Gastrocnemius medialis (tissue), 4 donors: ENCODE measurements around the gene SLC25A21. TPM values are rescaled to one million over a fixed set of nuclear protein-coding genes. Genes with fewer than 3 reads are reported as not detected.

Source experiments
- ATAC-seq, 2 donors: fragments of 150-250 bp; one replicate each; pipeline ENCODE4 v1.9.1; 2016
- DNase-seq, 2 donors: peaks; one replicate each; pipeline ENCODE4 v3.0.0-alpha.2; 2019
- H3K27ac ChIP-seq, 4 donors: fragments of 200-600 bp; sonication (generic); 1 replicate in 1 of 4; 2 replicates in 3 of 4; pipeline ENCODE4 v1.5.1; 2016 to 2018; ENCODE audit warnings: mild to moderate bottlenecking in 2 of 4, moderate library complexity in 1 of 4
- H3K27me3 ChIP-seq, 3 donors: fragments of 200-600 bp; sonication (generic) in 2 of 3; 1 replicate in 1 of 3; 2 replicates in 2 of 3; pipeline versions ENCODE4 v1.5.1 to v1.6.0; 2016 to 2019; ENCODE audit warnings: mild to moderate bottlenecking in 1 of 3, moderate library complexity in 1 of 3
- H3K36me3 ChIP-seq, 2 donors: fragments of 200-600 bp; sonication (generic) in 1 of 2; one replicate each; pipeline ENCODE4 v1.5.1; 2017 to 2018
- H3K4me1 ChIP-seq, 2 donors: fragments of 200-600 bp; sonication (generic) in 1 of 2; one replicate each; pipeline ENCODE4 v1.5.1; 2016 to 2017; ENCODE audit warnings: mild to moderate bottlenecking in 2 of 2
- H3K4me3 ChIP-seq, 4 donors: fragments of 200-600 bp; sonication (generic) in 3 of 4; 1 replicate in 1 of 4; 2 replicates in 3 of 4; pipeline ENCODE4 v1.5.1; 2016 to 2019; ENCODE audit warnings: mild to moderate bottlenecking in 2 of 4
- H3K9me3 ChIP-seq, 3 donors: fragments of 200-600 bp; sonication (generic) in 2 of 3; 1 replicate in 1 of 3; 2 replicates in 2 of 3; pipeline ENCODE4 v1.5.1; 2016 to 2019
- POLR2A ChIP-seq, 2 donors: fragments of 450-650 bp; IDR thresholded peaks; one replicate each; pipeline ENCODE4 v1.6.1; 2017; ENCODE audit warnings: antibody characterized with exemption in 2 of 2, mild to moderate bottlenecking in 2 of 2, moderate library complexity in 2 of 2
- in situ Hi-C, 4 donors: fragments of 200-750 bp; cut with MboI; loops; one replicate each; pipeline versions ENCODE4 v1.15.0 to v1.8.0; 2017; ENCODE audit warnings: low sequenced_read_pairs in 4 of 4
- intact Hi-C: fragments of 100-400 bp; cut with DNase I; formaldehyde crosslinking; loops from one replicate; pipeline ENCODE4 v1.15.1; 2023; ENCODE audit warnings: low total_unique reads
- total RNA-seq, 4 donors: library from RNA; depleted of rRNA; stranded (reverse); fragments of >200 nt; gene quantifications; one replicate each; pipeline versions ENCODE4 v1.1.0 to v1.2.3, GENCODE V29; 2016
- TF ChIP-seq, protein P1 (sequence below), 5 experiments: fragments of 450-650 bp in 3 of 5; fragments of 200-600 bp in 2 of 5; sonication (generic) in 2 of 5; IDR thresholded peaks in 4 of 5; conservative IDR thresholded peaks in 1 of 5; 1 replicate in 4 of 5; 2 replicates in 1 of 5; pipeline ENCODE4 v1.5.1; 2016 to 2019; ENCODE audit warnings: antibody characterized with exemption in 5 of 5, mild to moderate bottlenecking in 3 of 5, moderate library complexity in 3 of 5

The SLC25A21 gene
- total RNA-seq, 4 donors from 2014 or later, result 1.9 TPM; not detected in 3

DNA sequence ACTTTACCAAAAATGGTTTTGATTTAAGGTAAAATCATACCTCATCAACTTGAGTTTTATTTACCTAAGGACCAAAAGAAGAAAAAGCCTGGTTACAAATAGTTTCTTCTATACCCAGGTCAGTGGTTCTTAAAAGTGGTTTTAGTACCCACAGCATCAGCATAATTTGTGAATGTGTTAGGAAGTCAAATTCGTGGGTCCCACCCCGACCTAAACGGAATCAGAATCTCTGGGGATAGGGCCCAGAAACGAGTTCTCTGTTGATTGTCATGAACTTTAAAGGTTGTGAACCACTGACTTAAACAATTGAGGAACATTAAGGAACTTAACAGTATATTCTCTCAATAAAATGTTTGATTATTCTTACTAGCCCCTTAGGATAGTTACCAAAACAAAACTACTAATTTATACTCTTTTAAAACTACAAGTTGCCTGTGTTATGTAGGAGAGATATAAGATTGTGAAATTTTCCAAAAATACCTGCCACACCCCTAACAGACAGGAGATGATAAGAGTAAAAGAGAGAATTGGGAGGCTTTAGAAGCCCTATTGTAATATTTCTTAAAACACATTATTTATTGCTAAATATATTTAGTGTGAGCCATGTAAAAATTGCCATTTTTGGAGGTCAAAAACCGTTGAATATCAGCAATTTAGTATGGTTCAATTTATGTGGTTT is 669 bp upstream of the SLC25A21 start:
- Histone ChIP-seq H3K4me3 (peak overlapping the region; percentile 80 to 95 (median 86)), H3K4me1 (peaks cover 15 to 31% of the 10 kb centered on the region in 2 donors), H3K27ac (peak overlapping the region; percentile 74 to 94 (median 86)), H3K27me3 (no peaks in the 10 kb centered on the region), H3K36me3 (no peaks in the 10 kb centered on the region), H3K9me3 (no peaks in the 10 kb centered on the region)
- TF ChIP-seq POLR2A (IDR thresholded peaks at IDR 0.05), result no peak
- TF ChIP-seq, protein P1, sequence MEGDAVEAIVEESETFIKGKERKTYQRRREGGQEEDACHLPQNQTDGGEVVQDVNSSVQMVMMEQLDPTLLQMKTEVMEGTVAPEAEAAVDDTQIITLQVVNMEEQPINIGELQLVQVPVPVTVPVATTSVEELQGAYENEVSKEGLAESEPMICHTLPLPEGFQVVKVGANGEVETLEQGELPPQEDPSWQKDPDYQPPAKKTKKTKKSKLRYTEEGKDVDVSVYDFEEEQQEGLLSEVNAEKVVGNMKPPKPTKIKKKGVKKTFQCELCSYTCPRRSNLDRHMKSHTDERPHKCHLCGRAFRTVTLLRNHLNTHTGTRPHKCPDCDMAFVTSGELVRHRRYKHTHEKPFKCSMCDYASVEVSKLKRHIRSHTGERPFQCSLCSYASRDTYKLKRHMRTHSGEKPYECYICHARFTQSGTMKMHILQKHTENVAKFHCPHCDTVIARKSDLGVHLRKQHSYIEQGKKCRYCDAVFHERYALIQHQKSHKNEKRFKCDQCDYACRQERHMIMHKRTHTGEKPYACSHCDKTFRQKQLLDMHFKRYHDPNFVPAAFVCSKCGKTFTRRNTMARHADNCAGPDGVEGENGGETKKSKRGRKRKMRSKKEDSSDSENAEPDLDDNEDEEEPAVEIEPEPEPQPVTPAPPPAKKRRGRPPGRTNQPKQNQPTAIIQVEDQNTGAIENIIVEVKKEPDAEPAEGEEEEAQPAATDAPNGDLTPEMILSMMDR (IDR thresholded peaks at IDR 0.05 in 4 of 5, conservative IDR thresholded peaks at IDR 0.05 in 1 of 5), result no peak
- intact Hi-C loops, result loop anchor here (1.0 to 2.0 kb wide), 2 partner anchors 24 to 60 kb away; partner anchors contain the start of gene MIPOL1
- DNase-seq, result no peak
- no peak for ATAC-seq
- in situ Hi-C loops, result no loop called here

DNA sequence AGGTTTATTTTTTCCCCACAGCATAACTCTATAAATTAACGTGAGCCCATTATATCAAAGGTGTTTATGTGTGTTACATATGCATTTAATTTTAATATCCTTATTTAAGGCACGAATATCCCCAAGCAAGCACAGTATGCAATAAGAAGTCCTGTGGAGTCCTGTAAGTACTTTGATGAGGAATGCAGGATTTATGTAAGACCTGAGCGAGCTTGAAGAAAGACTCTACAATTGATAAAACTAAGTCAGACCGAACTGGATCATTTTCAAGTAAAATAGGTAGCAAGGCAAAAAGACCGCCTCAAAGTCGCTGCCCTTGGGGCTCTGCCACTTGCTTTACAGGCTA is 755 bp downstream of the SLC25A21 start:
- peak; percentile 9 to 21 for ATAC-seq
- peaks cover 15 to 31% of the 10 kb centered on the region in 2 donors for H3K4me1 ChIP-seq
- H3K4me3 ChIP-seq, result peak overlapping the region; percentile 80 to 95 (median 86)
- H3K27me3 ChIP-seq, result no peaks in the 10 kb centered on the region
- DNase-seq, result no peak
- TF ChIP-seq POLR2A (IDR thresholded peaks at IDR 0.05), result no peak
- TF ChIP-seq, protein P1 (IDR thresholded peaks at IDR 0.05 in 4 of 5, conservative IDR thresholded peaks at IDR 0.05 in 1 of 5), result no peak
- in situ Hi-C loops (no loop called here), intact Hi-C loops (loop anchor here (1.0 to 2.0 kb wide), 2 partner anchors 26 to 61 kb away; partner anchors contain the start of gene MIPOL1)
- H3K36me3 ChIP-seq, result no peaks in the 10 kb centered on the region
- peak overlapping the region; percentile 74 to 94 (median 86) for H3K27ac ChIP-seq
- H3K9me3 ChIP-seq, result no peaks in the 10 kb centered on the region

DNA sequence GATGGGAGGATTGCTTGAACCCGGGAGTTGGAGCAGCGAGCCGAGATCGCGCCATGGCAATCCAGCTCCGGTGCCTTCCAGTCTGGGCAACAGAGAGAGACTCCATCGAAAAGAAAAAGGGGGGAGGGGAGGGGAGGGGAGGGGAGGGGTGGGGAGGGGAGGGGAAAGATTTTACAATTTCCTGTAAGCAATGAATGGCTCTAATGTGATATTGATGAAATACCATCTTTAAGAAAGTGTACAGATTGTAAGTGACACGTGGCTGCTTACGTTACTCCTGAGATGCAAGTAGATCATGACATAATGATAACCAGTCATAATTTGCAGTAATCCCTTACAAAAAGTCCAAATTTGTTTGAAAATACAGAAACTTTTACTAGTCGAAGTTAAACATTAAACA is 1.4 kb downstream of the SLC25A21 start:
- no peaks in the 10 kb centered on the region for H3K36me3 ChIP-seq
- peaks cover 15 to 31% of the 10 kb centered on the region in 2 donors for H3K4me1 ChIP-seq
- in situ Hi-C loops, result no loop called here
- H3K9me3 ChIP-seq, result no peaks in the 10 kb centered on the region
- no peak for ATAC-seq
- TF ChIP-seq, protein P1 (IDR thresholded peaks at IDR 0.05 in 4 of 5, conservative IDR thresholded peaks at IDR 0.05 in 1 of 5), result no peak
- no peak for TF ChIP-seq POLR2A (IDR thresholded peaks at IDR 0.05)
- no peaks in the 10 kb centered on the region for H3K27me3 ChIP-seq
- no peak overlapping the region for H3K4me3 ChIP-seq
- intact Hi-C loops, result no loop called here
- no peak overlapping the region for H3K27ac ChIP-seq
- no peak for DNase-seq

DNA sequence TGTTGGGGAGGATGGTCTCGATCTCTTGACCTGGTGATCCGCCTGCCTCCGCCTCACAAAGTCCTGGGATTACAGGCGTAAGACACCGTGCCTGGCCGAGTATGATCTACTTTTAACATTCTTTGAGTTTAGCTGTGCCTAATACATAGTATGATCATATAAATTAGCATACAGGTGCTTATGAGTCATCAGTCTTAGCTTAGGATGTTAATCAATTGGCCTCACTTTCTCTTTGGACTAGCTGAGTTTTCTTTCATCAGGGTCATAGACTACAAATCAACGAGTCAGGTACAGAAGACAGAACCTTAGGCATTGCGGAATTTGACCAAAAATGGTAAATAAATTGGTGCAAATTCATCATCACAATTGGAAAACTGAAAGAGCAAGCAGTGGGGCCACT is 2.2 kb downstream of the SLC25A21 start:
- TF ChIP-seq, protein P1 (IDR thresholded peaks at IDR 0.05 in 4 of 5, conservative IDR thresholded peaks at IDR 0.05 in 1 of 5), result no peak
- TF ChIP-seq POLR2A (IDR thresholded peaks at IDR 0.05), result no peak
- in situ Hi-C loops, result no loop called here
- ATAC-seq (no peak), DNase-seq (no peak)
- Histone ChIP-seq H3K9me3 (no peaks in the 10 kb centered on the region), H3K4me3 (no peak overlapping the region), H3K36me3 (no peaks in the 10 kb centered on the region), H3K27ac (no peak overlapping the region), H3K4me1 (peaks cover 15 to 23% of the 10 kb centered on the region in 2 donors), H3K27me3 (no peaks in the 10 kb centered on the region)
- intact Hi-C loops, result no loop called here
